GM12878 (cell line): ENCODE measurements around the gene TSHZ3. TPM values are rescaled to one million over a fixed set of nuclear protein-coding genes. Genes with fewer than 3 reads are reported as not detected.

Experiments
- ATAC-seq: fragments of 200-7000 bp; cut with Tn5 transposase; 3 replicates; pipeline ENCODE4 v1.9.1; 2020; ENCODE audit warnings: mild to moderate bottlenecking, moderate library complexity
- BruUV-seq: library from RNA; stranded (reverse); fragments of 400-500 nt; replicated peaks from 2 replicates; lab custom pipeline; 2021; lab: Mats Ljungman, UMichigan
- CTCF ChIA-PET: fragments of 300-600 bp; sonication (Branson Sonifier 250); formaldehyde crosslinking; extraction: SDS; loops from one replicate; lab custom pipeline; 2021; ENCODE audit warnings: inconsistent platforms; lab: Yijun Ruan, JAX
- POLR2A ChIA-PET: fragments of 350-600 bp; formaldehyde crosslinking; extraction: SDS; loops from one replicate; lab custom pipeline; 2021; ENCODE audit warnings: inconsistent platforms; lab: Charles Lee
- RAD21 ChIA-PET: fragments of 300-600 bp; sonication (Branson Sonifier 250); formaldehyde crosslinking; loops from one replicate; lab custom pipeline; 2023; ENCODE audit warnings: antibody characterized with exemption; ENCODE audit not compliant: unreplicated experiment; lab: Charles Lee
- SMC1A ChIA-PET: fragments of 300-600 bp; sonication (Branson Sonifier 250); formaldehyde crosslinking; loops from one replicate; lab custom pipeline; 2023; ENCODE audit not compliant: unreplicated experiment, uncharacterized antibody; lab: Charles Lee
- DNase-seq: peaks from one replicate; pipeline ENCODE4 v3.0.0-alpha.2; 2011; ENCODE audit warnings: low read depth, low spot score
- FAIRE-seq: peaks from 3 replicates; lab custom pipeline; 2011; peaks lifted over from hg19 to GRCh38; lab: Jason Lieb, UNC
- H2AFZ ChIP-seq: 2 replicates; pipeline ENCODE4 v1.6.0; 2011; ENCODE audit warnings: low read depth, low read length, control low read depth; ENCODE audit not compliant: control insufficient read depth
- H3K27ac ChIP-seq: 2 replicates; pipeline ENCODE4 v1.5.1; 2011; ENCODE audit warnings: control low read depth; ENCODE audit not compliant: control insufficient read depth, insufficient read depth
- H3K27me3 ChIP-seq, 2 experiments: replicated peaks in 1 of 2; 2 replicates each; pipeline versions ENCODE4 v1.6.0 to v1.6.1; 2011; ENCODE audit warnings: low read length in 1 of 2; ENCODE audit not compliant: control insufficient read depth in 2 of 2, insufficient read depth in 2 of 2
- H3K36me3 ChIP-seq, 2 experiments: 2 replicates each; pipeline ENCODE4 v1.5.1; 2011; ENCODE audit warnings: low read length in 1 of 2; ENCODE audit not compliant: control insufficient read depth in 2 of 2, insufficient read depth in 2 of 2
- H3K4me1 ChIP-seq: 2 replicates; pipeline ENCODE4 v1.6.1; 2011; ENCODE audit warnings: mild to moderate bottlenecking, low read length, moderate library complexity, mixed read lengths; ENCODE audit not compliant: control insufficient read depth, insufficient read depth
- H3K4me2 ChIP-seq: 2 replicates; pipeline ENCODE4 v1.6.0; 2011; ENCODE audit warnings: control low read depth; ENCODE audit not compliant: control insufficient read depth, insufficient read depth
- H3K4me3 ChIP-seq: fragments of 200-600 bp; sonication (generic); 2 replicates; pipeline ENCODE4 v1.5.1; 2016
- H3K79me2 ChIP-seq: 2 replicates; pipeline ENCODE4 v1.6.0; 2011; ENCODE audit warnings: low read length; ENCODE audit not compliant: control insufficient read depth, insufficient read depth
- H3K9ac ChIP-seq: 2 replicates; pipeline ENCODE4 v1.8.0; 2011; ENCODE audit warnings: low read length, control low read depth, mixed read lengths; ENCODE audit not compliant: control insufficient read depth, insufficient read depth
- H3K9me3 ChIP-seq: replicated peaks from 3 replicates; pipeline ENCODE4 v1.5.1; 2011; ENCODE audit warnings: mild to moderate bottlenecking, low read length; ENCODE audit not compliant: control insufficient read depth, insufficient read depth
- H4K20me1 ChIP-seq: 2 replicates; pipeline ENCODE4 v1.6.0; 2011; ENCODE audit not compliant: control insufficient read depth, insufficient read depth
- CBX5 ChIP-seq: sonication (generic); IDR thresholded peaks from 2 replicates; pipeline ENCODE4 v1.6.1; 2016; ENCODE audit warnings: low read depth, moderate library complexity, mild to moderate bottlenecking, inconsistent platforms
- ETV6 ChIP-seq, 2 experiments: fragments of 450-650 bp in 1 of 2; IDR thresholded peaks in 1 of 2; conservative IDR thresholded peaks in 1 of 2; 2 replicates each; pipeline ENCODE4 v1.6.1; 2014; ENCODE audit warnings: antibody characterized with exemption in 1 of 2, borderline replicate concordance in 1 of 2, low read depth in 1 of 2, mild to moderate bottlenecking in 1 of 2, moderate library complexity in 1 of 2
- EZH2 ChIP-seq: IDR thresholded peaks from 2 replicates; pipeline ENCODE4 v1.6.1; 2012; ENCODE audit warnings: low read depth, mild to moderate bottlenecking, control low read depth, inconsistent platforms, low read length, borderline replicate concordance; ENCODE audit not compliant: control insufficient read depth
- JUND ChIP-seq: IDR thresholded peaks from 2 replicates; pipeline ENCODE4 v1.6.1; 2012; ENCODE audit warnings: low read depth, mild to moderate bottlenecking, low read length, improper control_type of control experiment, moderate library complexity
- SIN3A ChIP-seq: IDR thresholded peaks from 2 replicates; pipeline ENCODE4 v1.6.1; 2012; ENCODE audit warnings: low read depth, low read length, improper control_type of control experiment
- ZNF384 ChIP-seq: IDR thresholded peaks from 2 replicates; pipeline ENCODE4 v1.6.1; 2012; ENCODE audit warnings: low read depth, mild to moderate bottlenecking, low read length, improper control_type of control experiment, borderline replicate concordance
- WGBS: methylation state at CpG from one replicate; pipeline ENCODE4 v1.1.6; 2016; ENCODE audit warnings: low lambda C conversion rate; ENCODE audit not compliant: insufficient replicate concordance, insufficient coverage; ENCODE audit errors: missing lambda C conversion rate; 5-methylcytosine and 5-hydroxymethylcytosine counted together
- in situ Hi-C: fragments of 300-500 bp; cut with MboI; formaldehyde crosslinking; loops from 9 replicates; pipeline ENCODE4 v1.14.3; 2018; ENCODE audit warnings: mixed read lengths
- intact Hi-C: fragments of 100-400 bp; cut with micrococcal nuclease; formaldehyde crosslinking; loops from one replicate; pipeline ENCODE4 v1.14.2; 2022; ENCODE audit not compliant: unreplicated experiment
- polyA plus RNA-seq, 11 experiments: library from polyadenylated mRNA; depleted of rRNA in 4 of 11; unstranded in 6 of 11; stranded (reverse) in 5 of 11; fragments of >200 nt; fragmentation: Nextera tagmentation in 4 of 11; fragmentation: Illumina TruSeq in 1 of 11; extraction: Ambion mirVana in 4 of 11; extraction: Trizol in 1 of 11; gene quantifications; 1 replicate in 1 of 11; 2 replicates in 10 of 11; pipeline versions ENCODE4 v1.2.1 to v1.2.3, GENCODE V29; 2011 to 2016; ENCODE audit warnings: inconsistent platforms in 2 of 11, missing spikeins in 2 of 11, low read depth in 1 of 11
- total RNA-seq, 4 experiments: library from RNA; depleted of rRNA in 3 of 4; stranded (reverse); fragments of >200 nt in 3 of 4; fragmentation: Illumina TruSeq in 1 of 4; extraction: Trizol in 1 of 4; gene quantifications; 2 replicates each; pipeline versions ENCODE4 v1.2.1 to v1.2.3, GENCODE V29; 2013 to 2021

Gene TSHZ3
- total and polyA plus RNA-seq, 10 of the 15 experiments (the other 5 are each of a cell fraction or from before 2014, with no cell fraction given) = 0.23 TPM; not detected in 9

DNA sequence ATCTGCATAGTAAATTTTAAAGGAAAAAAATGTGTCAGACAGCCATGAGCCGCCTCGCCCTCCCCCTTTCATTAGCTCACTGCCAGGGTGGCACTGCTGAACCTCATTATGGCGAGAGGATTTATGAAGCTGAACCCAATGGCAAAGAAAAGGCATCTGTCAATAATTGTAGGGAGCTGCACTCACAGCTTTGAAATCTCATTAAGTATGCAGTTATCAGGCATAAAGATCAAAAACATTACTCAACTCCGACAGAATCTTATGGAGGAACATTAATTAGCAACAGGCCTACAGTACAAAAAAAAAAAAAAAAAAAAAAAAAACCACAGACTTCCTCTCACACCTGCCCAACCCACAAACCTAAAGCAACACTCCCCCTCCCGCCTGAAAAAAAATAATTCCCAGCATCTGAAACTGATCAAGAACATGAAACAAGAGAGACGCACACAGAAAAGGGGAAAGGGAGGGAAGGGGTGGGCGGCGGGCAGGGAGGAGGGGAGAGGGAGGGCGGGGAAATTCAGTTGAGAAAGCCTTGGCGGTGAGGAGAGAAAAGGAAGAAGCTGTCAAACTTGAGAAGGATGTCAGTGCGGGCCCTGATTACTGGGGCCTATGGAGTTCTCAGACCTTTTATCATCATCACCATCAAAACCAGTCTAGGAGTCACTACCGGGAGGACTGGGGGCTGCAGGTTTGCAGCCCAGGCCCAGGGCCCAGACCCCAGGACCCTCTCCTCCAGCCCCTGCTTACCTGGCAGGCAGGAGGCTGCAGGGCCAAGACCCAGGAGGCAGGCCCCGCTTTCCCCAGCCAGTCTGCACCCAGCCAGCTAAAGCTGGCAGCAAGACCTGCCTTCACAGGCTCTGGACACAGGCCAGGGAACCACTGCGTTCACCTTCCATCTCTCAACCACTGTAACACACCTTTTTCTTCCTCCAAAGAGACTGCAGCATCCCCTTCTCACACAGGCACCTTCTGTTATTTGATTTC is 8.9 kb downstream of the TSHZ3 start:
- Histone ChIP-seq H3K79me2 (no peaks in the 10 kb centered on the region), H3K4me3 (no peak overlapping the region), H3K9me3 (no peaks in the 10 kb centered on the region), H3K4me1 (no peaks in the 10 kb centered on the region), H2AFZ (no peak overlapping the region), H3K4me2 (no peak overlapping the region), H3K36me3 (no peaks in the 10 kb centered on the region), H3K27me3 (no peaks in the 10 kb centered on the region), H3K27ac (no peak overlapping the region), H3K9ac (no peak overlapping the region), H4K20me1 (no peaks in the 10 kb centered on the region)
- no peak for FAIRE-seq
- no peak for TF ChIP-seq JUND
- TF ChIP-seq ZNF384 = peak; percentile 49; the same call in 1 of the 2 replicates
- SMC1A ChIA-PET = no interaction called here
- in situ Hi-C loops = no loop called here
- WGBS = 8% methylated on average over 8 of the region's 14 CpGs
- CTCF ChIA-PET = no interaction called here
- RAD21 ChIA-PET = no interaction called here
- no peak for ATAC-seq
- no peak for DNase-seq
- no TSS peak for BruUV-seq
- POLR2A ChIA-PET = no interaction called here
- intact Hi-C loops = no loop called here

DNA sequence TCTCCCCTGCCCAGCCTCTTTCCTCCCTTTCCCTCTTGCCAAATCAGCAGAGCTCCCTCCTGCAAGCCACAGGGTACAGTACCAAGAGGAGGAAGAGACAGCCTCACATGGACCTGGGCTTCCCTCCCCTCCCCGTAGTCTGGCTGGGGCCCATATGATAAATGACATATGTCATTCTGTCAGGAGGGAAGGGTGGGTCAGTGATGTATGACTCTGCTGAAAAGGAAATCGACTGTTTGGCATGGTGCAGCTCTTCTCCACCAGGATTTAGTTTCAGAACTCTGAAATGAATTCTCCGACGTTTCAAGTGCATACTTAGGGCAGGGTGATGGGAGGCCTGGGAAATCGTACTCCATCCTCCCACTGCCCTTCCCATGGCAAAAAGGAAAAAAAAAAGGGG is 9.8 kb downstream of the TSHZ3 start:
- Histone ChIP-seq H3K4me3 (no peak overlapping the region), H2AFZ (no peak overlapping the region), H3K9ac (no peak overlapping the region), H3K9me3 (no peaks in the 10 kb centered on the region), H3K27ac (no peak overlapping the region), H4K20me1 (no peaks in the 10 kb centered on the region), H3K27me3 (no peaks in the 10 kb centered on the region), H3K4me2 (no peak overlapping the region), H3K4me1 (no peaks in the 10 kb centered on the region), H3K36me3 (no peaks in the 10 kb centered on the region), H3K79me2 (no peaks in the 10 kb centered on the region)
- POLR2A ChIA-PET = no interaction called here
- DNase-seq (no peak), ATAC-seq (no peak), FAIRE-seq (no peak)
- BruUV-seq = no TSS peak
- 4% methylated on average over 4 of the region's 5 CpGs for WGBS
- SMC1A ChIA-PET = no interaction called here
- intact Hi-C loops = no loop called here
- in situ Hi-C loops = no loop called here
- CTCF ChIA-PET = no interaction called here
- TF ChIP-seq EZH2 = no peak
- no peak for TF ChIP-seq CBX5
- TF ChIP-seq ETV6 (conservative IDR thresholded peaks at IDR 0.05 in 1 of 2, IDR thresholded peaks at IDR 0.05 in 1 of 2; ENCODE audit: borderline replicate concordance in 1 of 2, low read depth in 1 of 2) = no peak
- no peak for TF ChIP-seq SIN3A
- RAD21 ChIA-PET = no interaction called here
